SW480 (cell line): Measurements from ENCODE around the gene METTL23.
"Not testable (repeated sequence)": the region's sequence is repeated elsewhere in the genome, so short reads cannot be mapped to it uniquely, and the experiment has no call there.

Experiments used
- DNase-seq: peaks from one replicate; pipeline ENCODE4 v3.0.0-alpha.2; 2016; ENCODE audit warnings: low spot score

METTL23 gene

DNA sequence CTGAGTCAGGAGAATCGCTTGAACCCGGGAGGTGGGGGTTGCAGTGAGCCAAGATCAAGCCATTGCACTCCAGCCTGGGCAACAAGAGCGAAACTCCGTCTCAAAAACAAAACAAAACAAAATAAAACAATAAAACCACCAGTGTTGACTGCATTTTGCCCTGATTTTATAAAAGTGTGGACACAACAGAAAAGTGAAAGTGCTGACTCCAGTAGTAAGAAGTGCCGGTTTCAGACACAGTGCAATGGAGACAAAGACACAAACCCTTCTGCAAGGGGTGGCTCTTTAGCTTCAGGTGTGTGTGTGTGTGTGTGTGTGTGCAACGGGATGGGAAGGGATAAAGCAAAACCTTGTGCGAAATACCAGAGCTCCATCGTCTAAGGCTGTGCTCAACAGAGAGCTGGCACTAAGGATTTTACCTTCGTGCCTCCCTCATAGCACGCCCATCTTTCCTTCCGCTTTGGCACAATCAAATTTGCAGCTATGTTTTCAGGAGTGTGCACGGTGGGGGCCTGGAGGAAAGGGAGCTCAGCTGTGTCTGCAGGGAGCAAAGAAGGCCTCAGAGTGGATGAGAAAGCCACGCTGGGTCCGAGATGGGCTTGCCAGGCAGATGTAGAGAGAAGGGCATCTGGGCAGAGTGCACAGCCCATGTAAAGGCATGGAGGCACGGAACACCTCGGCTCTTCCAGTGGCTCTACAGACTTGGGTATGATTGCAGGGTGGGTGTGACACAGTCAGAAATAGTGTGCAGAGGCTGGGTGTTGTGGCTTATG is 31.4 kb upstream of the METTL23 start:
- DNase-seq: no peak

DNA sequence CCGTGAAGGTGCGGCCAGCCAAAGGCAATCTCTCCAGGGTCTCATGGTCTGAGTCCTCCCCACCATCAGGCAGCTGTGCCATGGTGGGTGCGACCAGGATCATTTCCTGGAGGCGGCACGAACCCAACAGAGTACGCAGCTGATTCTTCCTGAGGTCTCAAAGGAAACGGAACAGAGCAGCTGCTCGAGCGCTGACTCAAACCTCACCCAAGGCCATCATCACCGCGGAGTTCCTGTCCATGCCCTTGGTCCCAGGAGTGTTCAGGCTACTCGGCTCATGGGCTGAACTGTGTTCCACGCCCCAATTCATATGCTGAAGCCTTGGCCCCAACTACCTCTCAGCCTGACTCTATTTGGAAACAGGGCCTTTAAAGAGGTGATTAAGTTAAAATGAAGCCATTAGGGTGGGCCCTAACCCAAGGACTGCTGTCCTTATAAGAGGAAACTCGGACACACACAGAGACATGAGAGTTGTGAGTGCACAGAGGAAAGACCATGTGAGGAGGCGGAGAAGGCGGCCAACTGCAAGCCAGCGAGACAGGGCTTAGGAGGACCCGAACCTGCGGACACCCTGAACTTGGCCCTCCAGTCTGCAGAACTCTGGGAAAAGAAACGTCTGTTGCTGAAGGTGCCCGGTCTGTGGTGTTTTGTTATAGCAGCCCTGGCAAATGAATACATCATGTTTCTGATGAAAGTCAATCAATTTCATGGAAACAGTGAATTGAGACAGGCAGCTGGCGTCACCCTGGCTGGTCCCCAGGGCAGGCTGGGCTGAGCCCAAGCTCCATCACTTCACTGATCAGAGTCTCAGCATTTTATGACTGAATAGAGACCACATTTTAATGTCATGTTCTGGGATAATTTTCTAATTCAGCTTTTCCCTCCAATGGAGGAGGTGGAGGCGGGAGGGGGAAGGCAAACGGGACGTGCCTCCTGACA is 29.6 kb upstream of the METTL23 start:
- DNase-seq: no peak

DNA sequence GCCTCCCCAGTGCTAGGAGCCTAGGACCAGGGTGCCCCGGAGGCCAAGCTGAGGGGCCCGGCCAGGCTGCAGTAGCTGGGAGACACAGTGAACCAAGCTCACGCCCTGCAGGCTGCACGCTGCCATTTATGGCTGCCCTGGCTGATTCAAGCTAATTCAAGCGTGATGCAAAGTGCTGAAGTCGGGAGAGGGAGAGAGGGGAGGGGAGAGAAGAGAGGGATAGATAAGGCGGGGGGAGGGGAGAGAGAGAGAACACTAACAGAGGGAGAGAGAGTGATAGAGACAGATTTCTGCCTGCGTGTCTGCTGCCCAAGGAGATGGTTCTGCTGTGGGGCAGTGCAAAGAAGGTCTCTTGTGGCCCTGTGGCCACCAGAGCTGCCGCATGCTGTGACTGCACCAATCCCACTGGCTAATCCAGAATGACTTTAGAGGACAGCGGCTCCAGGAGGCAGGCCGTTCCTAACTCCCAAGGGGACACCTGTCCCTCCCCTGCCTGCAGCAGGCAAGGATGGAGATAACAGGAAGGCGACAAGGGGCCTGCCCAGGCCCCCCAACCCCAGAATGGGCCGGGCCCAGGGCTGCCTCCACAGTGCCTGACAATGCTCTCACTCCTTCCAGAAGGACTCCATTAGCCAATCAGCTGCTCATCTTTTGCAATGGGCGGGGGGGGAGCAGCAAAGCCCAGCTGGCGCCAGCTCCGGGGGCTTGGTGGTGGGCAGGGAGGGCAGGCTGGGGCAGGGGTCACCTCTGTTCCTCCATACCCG is 28.8 kb upstream of the METTL23 start:
- DNase-seq: no peak

DNA sequence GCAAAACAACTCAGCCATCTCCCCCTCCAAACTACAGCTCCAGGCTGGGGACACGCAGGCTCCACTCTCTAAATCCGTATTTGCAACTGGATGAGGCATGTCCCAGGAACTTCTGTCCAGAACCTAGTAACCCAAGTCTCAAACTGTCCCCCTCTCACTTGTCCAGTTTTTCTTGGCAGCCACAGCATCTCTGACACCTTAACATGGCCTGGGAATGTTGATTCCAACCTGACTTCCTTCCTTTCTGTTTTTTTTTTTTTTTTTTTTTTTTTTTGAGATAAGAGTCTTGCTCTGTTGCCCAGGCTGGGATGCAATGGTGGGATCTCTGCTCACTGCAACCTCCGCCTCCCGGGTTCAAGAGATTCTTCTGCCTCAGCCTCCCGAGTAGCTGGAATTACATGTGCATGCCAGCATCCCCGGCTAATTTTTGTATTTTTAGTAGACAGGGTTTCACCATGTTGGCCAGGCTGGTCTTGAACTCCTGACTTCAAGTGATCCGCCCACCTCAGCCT is 28.1 kb upstream of the METTL23 start:
- not testable (repeated sequence) for DNase-seq

DNA sequence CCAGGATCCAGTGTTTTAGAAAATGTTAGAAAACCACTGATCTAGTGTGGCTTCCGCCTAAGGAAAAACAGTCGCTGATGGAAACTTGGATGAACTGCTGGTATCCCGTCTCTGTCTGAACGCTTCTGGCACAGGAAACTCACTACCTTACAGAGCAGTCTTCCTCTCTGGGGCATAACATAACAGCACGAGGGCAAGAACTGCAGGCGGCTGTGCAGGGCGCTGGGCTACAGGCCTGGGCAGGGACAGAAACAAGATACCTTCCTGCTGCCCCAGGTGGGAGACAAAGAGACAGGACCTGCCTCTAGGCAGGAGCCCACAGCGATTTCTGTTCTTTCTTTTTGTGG is 26.4 kb upstream of the METTL23 start:
- DNase-seq: no peak

DNA sequence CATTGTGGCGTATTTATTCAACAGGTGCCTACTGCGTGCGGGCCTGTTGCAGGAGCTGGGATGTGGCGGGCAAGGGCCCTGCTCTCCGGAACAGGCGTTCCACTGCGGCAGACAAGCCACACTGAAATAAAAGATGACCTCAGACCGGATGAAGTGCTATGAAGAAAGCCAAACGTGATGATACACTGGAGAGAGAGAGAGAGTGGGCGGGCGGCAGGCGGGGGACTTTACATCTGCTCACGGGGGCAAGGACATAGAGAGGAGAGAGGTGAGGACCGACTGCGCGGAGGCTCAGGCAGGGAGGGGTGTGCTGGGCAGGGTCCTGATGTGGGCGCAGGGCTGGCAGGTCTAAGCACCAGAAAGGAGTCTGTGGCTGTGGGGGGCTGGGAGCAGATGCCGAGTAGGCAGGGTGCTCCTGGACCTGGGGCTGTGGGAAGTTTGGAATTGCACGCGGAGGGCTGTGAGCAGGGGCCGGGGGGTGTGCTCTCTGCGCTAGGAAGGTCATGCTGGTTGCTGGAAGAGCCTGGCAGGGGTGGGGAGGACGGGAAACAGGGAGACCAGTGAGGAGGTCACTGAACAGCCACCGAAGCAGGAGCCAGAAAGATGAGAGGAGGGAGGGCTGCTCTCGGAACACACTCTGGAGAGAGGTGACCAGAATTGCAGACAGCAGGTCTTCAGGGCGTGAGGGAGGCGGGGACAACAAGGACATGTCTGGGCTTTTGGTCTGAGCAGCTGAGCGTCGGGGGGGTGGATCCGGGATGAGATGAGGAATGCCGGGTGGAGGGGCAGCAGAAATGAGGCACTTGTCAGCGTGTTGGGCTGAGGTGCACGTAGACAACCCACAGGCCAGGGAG is 25.8 kb upstream of the METTL23 start:
- peak; percentile 82 for DNase-seq

DNA sequence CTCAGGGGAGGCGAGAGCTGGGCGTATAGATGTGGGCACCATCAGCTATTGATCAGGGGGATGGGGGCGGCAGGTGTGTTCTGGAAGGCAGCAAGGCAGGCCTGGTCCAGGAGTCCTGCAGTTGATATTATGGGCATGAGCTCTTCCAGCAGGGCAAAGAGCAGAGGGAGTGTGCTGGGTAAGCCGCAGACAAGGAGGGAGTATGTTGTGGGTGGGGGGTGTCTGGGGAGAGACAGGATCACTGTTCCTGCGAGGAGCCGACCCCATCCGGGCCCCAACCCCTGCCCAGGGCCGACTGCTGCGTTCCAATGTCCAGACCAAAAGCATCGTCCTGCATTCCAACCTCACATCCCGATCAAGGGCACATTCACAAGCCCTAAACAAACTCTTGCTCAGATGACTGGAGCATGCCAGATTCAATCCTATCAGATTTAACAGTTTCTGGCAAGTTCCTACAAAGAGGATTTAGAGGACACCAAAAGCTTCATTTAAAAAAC is 25.1 kb upstream of the METTL23 start:
- no peak for DNase-seq

DNA sequence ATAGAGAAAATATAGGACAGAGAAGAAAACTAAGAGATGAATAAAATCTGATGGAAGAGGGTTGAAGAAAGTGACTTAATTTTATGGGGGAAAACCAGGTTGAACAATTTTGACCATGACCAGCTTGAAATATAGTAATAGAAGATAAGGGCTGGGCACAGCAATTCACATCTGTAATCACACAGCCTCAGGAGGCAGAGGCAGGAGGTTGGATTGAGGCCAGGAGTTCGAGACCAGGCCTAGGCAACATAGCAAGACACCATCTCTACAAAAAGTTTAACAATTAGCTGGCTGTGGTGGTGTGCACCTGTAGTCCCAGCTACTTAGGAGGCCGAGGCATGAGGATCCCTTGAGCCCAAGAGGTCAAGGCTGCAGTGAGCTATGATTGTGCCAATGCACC is 24.6 kb upstream of the METTL23 start:
- no peak for DNase-seq

DNA sequence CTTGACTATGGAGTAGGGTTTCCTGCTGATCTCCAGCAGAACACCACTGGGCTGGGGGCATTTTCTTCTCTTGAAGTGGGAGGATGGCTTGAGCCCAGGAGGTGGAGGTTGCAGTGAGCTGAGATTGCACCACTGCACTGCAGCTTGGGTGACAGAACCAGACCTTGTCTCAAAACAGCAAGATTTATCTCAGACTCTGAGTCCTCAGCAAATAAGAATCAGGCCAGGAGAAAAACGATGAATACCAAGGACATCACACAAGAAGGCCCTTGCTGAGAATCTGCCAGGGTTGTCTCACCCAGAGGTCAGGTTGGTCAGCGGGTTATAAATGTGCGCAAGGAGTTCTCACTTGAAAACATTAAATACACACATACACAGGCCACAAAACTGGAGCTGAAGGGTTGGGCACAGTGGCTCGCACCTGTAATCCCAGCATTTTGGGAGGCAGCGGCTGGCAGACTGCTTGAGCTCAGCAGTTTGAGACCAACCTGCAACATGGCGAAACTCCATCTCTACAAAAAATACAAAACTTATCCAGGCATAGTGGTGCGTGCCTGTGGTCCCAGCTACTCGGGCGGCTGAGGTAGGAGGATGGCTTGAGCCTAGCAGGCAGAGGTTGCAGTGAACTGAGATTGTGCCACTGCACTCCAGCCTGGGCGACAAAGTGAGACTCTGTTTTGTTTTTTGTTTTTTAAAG is 23.6 kb upstream of the METTL23 start:
- no peak for DNase-seq

DNA sequence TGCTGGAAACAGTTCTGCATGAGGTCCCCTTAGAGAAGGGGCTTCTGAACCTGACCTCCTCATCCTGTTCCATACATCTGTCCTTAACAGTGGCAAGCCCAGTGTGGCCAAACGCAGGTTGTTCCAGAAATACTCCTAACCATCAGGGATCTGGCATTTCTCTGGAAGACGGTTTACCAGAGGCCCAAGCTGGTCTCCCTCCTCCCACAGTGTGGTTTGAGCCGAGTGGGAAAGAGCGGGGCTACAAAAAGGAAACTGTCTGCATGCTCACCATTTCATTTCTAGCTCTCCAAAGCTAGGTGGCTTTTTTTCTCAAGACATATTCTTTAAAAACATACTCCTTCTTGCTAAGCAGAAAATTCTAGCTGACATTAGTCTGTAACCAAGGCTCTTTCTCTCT is 21.8 kb upstream of the METTL23 start:
- DNase-seq: no peak

DNA sequence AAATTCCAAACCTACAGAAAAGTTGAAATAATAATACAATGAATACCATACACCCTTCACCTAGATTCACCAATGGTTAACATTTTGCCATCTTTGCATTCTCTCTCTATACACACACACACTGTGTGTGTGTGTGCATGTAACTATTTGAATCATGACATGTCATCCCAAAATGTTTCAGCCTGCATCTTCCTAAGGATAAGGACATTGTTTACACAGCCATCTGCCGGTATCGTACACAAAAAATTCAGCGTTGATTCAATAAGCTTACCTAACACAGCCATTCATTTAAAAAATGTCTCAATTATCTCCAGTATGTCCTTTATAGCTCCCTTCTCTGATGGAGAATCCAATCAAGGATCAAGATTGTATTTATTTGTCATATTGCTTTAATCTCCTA is 19.8 kb upstream of the METTL23 start:
- no peak for DNase-seq

DNA sequence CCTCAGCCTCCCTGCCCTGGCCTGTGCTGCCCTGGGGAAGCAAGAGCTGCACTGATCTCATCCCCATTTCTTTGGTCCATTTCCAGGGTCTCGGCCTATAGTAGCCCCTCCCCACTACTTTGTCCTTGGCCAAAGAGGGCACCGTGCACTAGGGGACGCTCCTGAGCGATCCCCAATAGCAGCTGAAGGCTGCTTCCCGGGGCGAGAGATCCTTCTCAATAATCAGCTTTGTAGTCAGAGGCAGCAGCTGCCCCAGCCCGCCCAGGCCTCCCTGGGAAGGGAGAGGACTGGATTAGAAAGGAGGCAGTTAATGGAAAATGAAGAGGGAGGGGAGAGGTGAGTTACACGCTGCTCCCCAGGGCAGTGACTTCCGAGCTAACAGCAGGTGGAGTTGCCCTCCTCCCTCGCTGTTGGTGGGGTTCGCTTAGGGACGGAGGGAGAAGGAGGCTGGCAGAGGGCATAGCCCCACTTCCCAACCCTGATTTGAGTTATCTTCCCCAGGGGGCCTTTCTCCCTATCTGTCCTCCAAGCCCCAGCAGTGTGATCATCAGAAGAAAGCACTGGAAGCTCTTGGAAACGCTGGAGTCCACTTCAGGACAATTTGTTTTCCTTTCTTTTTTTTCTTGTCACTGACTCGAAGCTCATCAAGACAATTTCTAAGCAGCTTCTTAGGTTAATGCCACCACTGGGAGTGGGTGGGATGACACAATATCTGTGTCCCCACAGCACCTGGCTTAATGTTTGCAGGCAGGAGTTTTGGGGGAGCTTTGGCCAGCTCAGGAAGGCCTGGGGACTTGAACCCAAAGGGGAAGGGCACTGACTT is 18.4 kb upstream of the METTL23 start:
- no peak for DNase-seq

DNA sequence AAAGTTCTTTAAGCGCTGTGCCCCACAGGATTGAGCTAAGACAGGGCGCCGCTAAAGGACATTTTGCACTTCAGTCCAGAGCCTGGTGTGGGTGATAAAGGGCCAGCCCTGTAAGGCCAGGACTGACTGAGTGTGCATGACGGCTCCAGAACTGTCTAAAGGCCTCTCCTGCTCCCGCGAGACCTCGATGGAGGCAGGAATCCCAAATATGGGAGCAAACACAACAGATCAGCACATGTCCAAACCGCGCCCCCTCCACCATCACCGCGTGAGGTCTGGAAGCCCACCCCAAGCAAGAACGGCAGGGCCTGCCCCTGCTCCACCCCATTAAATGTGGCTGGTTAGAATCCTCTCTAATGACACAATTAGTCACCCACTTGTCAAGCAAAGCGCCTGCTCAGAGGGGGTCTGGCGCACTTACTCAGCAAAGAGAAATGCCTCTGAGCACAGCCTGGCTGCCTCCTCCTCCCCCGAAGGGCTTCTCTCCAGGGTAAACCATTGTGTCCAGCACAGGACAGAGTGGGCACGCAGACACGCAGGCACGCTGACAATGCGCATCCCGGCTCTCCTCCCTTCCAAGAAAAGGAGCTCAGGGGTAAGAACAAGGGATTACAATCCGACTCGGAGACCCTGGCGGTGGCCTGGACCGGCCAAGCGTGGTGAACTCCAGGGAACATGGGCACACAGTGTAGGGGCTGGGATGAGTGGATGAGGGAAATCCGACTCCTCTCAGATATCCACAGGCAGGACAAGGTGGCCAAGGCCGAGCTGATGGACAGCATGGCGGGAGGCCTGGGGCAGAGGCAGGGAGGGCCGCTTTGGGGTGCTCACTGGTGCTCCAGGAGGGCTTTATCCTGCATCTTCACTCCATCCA is 17.3 kb upstream of the METTL23 start:
- DNase-seq: no peak

DNA sequence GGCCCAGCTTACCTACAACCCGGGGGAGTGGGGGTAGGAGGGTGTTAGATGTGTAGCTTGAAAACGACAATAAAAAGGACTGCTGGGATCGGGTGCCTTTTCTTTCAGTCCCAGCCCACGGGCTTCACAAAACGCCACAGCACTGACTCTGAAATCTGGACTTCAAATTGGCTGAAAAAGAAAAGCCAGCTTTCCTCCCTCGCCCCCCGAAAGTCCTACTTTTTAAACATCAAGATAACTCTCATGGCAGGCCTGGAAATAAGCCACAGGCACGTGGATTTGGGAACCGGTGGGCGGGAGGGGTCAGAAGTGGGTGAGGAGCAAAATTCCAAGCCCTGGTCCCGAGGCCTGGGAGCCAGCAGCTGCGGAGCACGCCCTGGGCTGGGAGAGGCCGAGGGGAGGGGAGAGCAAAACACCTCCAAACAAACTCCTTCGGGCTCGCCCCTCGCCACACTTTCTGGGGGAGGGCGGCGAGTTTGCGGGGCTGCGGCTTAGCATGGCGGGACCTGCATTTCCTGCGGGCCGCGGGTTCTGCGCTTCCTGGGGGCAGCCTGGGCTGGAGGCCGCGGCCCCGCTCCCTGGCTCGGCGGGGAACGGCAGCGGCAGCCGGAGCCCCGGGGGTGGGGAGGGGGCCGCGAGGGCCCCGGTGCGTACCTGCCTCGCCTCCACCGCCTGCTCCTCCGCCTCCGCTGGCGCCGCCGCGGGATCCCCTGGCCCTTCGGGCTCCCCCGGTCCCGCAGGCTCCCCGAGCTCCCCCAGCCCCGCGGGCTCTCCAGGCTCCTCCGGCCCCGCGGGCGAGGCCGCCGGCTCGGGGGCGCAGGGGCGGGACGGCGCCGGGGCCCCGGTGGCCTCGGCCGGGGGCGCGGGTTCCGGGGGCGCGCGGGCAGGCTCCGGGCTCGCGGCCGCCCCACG is 16.4 kb upstream of the METTL23 start:
- not testable (repeated sequence) for DNase-seq

DNA sequence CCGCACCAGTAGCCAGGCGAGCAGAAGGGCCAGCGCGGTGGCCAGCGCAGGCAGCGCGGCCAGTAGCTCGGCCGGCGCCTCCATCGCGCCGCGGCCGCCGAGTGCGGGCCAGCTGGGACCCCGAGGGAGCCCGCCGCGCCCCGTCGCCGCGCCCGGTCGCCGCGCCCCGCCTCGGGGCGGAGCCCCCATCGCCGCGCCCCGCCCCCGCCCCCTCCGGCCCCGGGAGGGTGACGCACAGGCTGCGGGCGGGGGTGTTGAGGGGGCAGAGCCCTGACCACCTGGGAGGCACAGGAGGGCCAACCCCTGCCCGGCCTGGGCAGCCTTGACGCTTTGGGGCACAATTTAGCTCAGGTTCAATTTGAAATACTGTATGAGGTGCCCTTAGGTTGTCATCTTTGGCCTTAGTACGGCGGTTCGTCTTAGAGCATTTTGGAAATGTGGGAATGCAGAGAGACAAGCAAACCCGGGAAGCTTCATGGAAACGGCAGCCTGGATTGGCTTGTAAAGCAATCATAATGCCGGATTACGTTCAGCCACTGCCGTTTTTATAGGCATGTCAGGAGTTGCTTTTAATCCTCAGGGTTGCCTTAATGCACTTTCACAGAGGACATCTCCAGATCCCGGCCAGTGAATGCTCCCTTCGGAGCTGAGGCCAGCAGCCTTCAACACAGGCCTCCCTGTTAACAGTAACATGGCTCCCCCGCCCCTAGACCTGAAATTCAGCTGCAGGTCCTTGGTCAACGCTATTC is 15.6 kb upstream of the METTL23 start, which contains the start of gene MXRA7:
Gene MXRA7, minus strand, starts transcription at position 103 of the 749 bp plus-strand sequence. Its CDS starts 19 bp downstream, at position 84.
- peak; percentile 64 for DNase-seq

DNA sequence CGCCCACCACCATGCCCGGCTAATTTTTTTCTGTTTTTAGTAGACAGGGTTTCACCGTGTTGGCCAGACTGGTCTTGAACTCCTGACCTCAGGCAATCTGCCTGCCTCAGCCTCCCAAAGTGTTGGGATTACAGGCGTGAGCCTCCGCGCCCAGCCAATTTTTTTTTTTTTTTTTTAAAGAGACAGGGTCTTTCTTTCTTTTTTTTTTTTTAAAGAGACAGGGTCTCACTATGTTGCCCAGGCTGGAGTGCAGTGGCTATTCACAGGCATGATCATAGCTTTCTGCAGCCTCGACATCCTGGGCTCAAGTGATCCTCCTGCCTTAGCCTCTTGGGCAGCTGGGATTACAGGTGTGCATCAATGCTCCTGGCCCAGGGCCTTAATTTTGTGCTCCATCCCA is 14.3 kb upstream of the METTL23 start:
- DNase-seq: not testable (repeated sequence)

DNA sequence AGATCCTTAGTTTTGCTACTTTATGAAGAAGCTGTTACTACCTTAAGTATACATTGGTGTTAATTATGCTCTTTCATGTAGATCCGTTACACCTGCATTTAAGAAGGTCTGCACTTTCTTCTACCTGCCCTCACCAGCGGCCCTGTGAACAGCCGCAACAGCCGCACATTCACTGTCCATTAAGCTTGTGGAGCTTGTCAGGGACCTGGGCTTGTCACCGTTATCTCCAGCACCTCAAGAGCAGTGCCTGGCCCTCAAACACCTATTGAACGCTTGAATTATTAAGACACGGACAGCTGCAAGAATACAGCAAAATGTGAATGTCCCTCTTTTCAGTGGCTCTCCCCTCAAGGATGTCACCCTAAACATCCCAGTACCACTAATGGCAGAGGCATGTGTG is 12.9 kb upstream of the METTL23 start:
- DNase-seq: no peak
